ENCODE results near the gene IPCEF1. TPM values are rescaled to one million over a fixed set of nuclear protein-coding genes. Genes with fewer than 3 reads are reported as not detected.

The IPCEF1 gene
- total and polyA plus RNA-seq, 2 of the 8 experiments (the other 6 are each of a cell fraction or from before 2014, with no cell fraction given), result 0.41 to 0.78 TPM

DNA sequence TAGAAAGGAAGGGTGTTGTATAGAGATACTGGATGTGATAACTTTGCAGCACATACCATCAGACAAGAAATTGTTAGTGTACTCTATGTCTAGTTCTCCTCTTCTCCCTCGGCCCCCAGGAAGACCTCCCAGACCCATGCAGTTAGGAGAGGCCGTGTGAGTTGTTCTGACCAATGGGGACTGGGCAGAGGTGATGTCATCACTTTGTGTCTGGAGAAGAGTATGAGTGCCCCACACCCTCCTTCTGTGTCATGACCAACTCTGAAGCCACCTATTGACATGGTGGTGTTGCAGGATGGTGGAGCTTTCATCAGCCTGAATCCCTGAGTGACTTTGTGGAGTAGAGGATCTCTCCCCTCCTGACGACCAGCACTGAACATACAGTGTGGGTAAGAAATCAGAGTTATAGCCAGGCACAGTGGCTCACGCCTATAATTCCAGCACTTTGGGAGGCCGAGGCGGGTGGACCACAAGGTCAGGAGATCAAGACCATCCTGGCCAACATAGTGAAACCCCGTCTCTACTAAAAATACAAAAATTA lies 72.2 kb downstream of the IPCEF1 start:
- no peak overlapping the region for H3K56ac ChIP-seq (replicated peaks; ENCODE audit: insufficient read length, low read depth, low read length)
- no peak overlapping the region for H3K9ac ChIP-seq (replicated peaks in 1 of 4; ENCODE audit: extremely low read depth in 1 of 4, low read depth in 3 of 4, low read length in 3 of 4)
- H3K4ac ChIP-seq (replicated peaks; ENCODE audit: insufficient read length, low read depth, low read length), result no peak overlapping the region
- H2BK20ac ChIP-seq (ENCODE audit: low read length), result no peak overlapping the region
- H3K4me3 ChIP-seq (ENCODE audit: extremely low read depth in 1 of 4, insufficient read depth in 2 of 4, low read depth in 3 of 4, low read length in 4 of 4), result no peak overlapping the region
- H4K91ac ChIP-seq (replicated peaks; ENCODE audit: insufficient read length, low read length), result no peak overlapping the region
- no peaks in the 10 kb centered on the region for H3K23me2 ChIP-seq (ENCODE audit: low read depth, low read length)
- no peaks in the 10 kb centered on the region for H3K4me1 ChIP-seq (replicated peaks in 1 of 4; ENCODE audit: control insufficient read depth in 3 of 4, insufficient read depth in 4 of 4, low read length in 3 of 4)
- H3K36me3 ChIP-seq (ENCODE audit: control insufficient read depth in 2 of 4, insufficient read depth in 4 of 4, low read length in 3 of 4), result no peaks in the 10 kb centered on the region
- no peak overlapping the region for H3K23ac ChIP-seq (ENCODE audit: insufficient read length)
- no peaks in the 10 kb centered on the region; a peak in 1 of 4 replicates for H3K9me3 ChIP-seq (ENCODE audit: insufficient read depth in 2 of 2, low read depth in 1 of 2, low read length in 1 of 2)
- 90% methylated on average over 7 of the region's 7 CpGs; no CpG with 5 or more reads in 1 of the 2 experiments for WGBS, 2 experiments (ENCODE audit: extremely low coverage in 1 of 2, insufficient coverage in 1 of 2, insufficient read length in 1 of 2, insufficient replicate concordance in 2 of 2, low coverage in 1 of 2, low lambda C conversion rate in 2 of 2, missing lambda C conversion rate in 1 of 2)
- no peak overlapping the region for H4K8ac ChIP-seq (ENCODE audit: extremely low read depth, insufficient read depth, low read length)
- H3K18ac ChIP-seq (ENCODE audit: extremely low read depth, low read length), result no peak overlapping the region
- H2BK5ac ChIP-seq (ENCODE audit: low read depth, low read length), result no peak overlapping the region
- FAIRE-seq, result no peak
- H3K27me3 ChIP-seq (replicated peaks in 1 of 4; ENCODE audit: control insufficient read depth in 3 of 4, extremely low read depth in 1 of 4, insufficient read depth in 3 of 4, low read length in 3 of 4), result no peaks in the 10 kb centered on the region
- no peak overlapping the region for H3K4me2 ChIP-seq (ENCODE audit: insufficient read depth in 1 of 2, low read depth in 2 of 2, low read length in 2 of 2)
- ChIA-PET POLR2A (ENCODE audit: partially characterized antibody) (no interaction called here), CTCF (ENCODE audit: partially characterized antibody) (no interaction called here)
- no peak for DNase-seq (ENCODE audit: low read depth in 1 of 2, low spot score in 2 of 2)
- no peak overlapping the region for H2BK120ac ChIP-seq (replicated peaks; ENCODE audit: low read depth, low read length)
- no peak overlapping the region for H3K27ac ChIP-seq (ENCODE audit: low read depth, low read length)
- no peaks in the 10 kb centered on the region for H3K79me1 ChIP-seq (ENCODE audit: low read depth, low read length)
- no peak overlapping the region for H2AK5ac ChIP-seq (ENCODE audit: low read depth, low read length)
- H3K14ac ChIP-seq (ENCODE audit: insufficient read length), result no peak overlapping the region
- no peak overlapping the region for H4K5ac ChIP-seq (ENCODE audit: insufficient read length, low read depth, low read length)
- H2AFZ ChIP-seq (ENCODE audit: low read length), result no peak overlapping the region
- H3K79me2 ChIP-seq (ENCODE audit: control insufficient read depth in 1 of 2, insufficient read depth in 2 of 2, low read length in 2 of 2), result no peaks in the 10 kb centered on the region
- H2BK15ac ChIP-seq (ENCODE audit: low read length), result no peak overlapping the region
- no peak overlapping the region for H2BK12ac ChIP-seq (ENCODE audit: low read depth, low read length)
- no peaks in the 10 kb centered on the region for H4K20me1 ChIP-seq (replicated peaks in 1 of 2; ENCODE audit: control insufficient read depth in 1 of 2, insufficient read depth in 2 of 2, low read length in 2 of 2)
- TF ChIP-seq, protein P1, sequence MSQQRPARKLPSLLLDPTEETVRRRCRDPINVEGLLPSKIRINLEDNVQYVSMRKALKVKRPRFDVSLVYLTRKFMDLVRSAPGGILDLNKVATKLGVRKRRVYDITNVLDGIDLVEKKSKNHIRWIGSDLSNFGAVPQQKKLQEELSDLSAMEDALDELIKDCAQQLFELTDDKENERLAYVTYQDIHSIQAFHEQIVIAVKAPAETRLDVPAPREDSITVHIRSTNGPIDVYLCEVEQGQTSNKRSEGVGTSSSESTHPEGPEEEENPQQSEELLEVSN (IDR thresholded peaks at IDR 0.05), result no peak
- TF ChIP-seq EP300 (IDR thresholded peaks at IDR 0.05; ENCODE audit: borderline replicate concordance in 1 of 2, low read depth in 2 of 2, low read length in 2 of 2) (no peak), SUZ12 (IDR thresholded peaks at IDR 0.05; ENCODE audit: low read length) (no peak), SAP30 (IDR thresholded peaks at IDR 0.05; ENCODE audit: insufficient read depth, insufficient replicate concordance, low read length) (no peak)
